ENCODE measurements around the gene ACSF3. TPM values are rescaled to one million over a fixed set of nuclear protein-coding genes. Genes with fewer than 3 reads are reported as not detected.

ACSF3 gene
- total RNA-seq, 1 experiment from 2014 or later = 39.2 TPM

DNA sequence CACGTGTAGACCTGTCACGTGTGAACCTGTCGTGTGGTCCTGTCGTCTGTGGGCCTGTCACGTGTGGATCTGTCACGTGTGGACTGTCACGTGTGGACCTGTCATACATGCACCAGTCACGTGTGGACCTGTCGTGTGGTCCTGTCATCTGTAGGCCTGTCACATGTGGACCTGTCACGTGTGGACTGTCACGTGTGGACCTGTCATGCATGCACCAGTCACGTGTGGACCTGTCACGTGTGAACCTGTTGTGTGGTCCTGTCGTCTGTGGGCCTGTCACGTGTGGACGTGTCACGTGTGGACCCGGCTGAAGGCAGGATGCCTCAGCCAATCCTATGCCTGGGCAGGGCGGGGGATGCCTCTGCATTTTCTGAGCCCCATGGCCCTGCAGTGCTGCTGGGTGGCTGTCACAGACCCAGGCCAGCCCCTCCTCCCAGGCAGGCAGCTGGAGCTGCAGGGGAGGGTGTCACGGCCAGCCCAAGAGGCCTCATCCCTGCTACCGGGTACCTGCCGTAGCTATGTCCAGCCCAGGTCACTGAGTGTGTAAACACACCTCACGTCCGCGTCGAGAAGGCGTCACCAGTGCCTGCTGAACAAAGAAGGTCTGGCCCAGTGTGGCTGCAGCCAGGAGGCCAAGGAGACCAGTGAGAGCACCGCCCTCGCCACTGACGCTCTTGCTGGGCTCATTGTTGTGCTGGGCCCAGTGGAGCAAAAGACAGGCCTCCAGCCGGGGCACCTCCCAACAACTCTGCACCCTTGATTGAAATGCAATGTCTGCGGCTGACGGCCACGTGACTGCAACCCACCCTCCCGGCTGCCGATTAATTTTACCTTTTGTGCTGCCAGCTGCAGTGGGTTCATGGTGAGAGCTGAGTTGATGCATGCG lies 18.6 kb upstream of the ACSF3 start:
- TF ChIP-seq, protein P1, sequence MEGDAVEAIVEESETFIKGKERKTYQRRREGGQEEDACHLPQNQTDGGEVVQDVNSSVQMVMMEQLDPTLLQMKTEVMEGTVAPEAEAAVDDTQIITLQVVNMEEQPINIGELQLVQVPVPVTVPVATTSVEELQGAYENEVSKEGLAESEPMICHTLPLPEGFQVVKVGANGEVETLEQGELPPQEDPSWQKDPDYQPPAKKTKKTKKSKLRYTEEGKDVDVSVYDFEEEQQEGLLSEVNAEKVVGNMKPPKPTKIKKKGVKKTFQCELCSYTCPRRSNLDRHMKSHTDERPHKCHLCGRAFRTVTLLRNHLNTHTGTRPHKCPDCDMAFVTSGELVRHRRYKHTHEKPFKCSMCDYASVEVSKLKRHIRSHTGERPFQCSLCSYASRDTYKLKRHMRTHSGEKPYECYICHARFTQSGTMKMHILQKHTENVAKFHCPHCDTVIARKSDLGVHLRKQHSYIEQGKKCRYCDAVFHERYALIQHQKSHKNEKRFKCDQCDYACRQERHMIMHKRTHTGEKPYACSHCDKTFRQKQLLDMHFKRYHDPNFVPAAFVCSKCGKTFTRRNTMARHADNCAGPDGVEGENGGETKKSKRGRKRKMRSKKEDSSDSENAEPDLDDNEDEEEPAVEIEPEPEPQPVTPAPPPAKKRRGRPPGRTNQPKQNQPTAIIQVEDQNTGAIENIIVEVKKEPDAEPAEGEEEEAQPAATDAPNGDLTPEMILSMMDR (IDR thresholded peaks at IDR 0.05; ENCODE audit: unreplicated experiment) = no peak
- Mint-ChIP-seq H3K9me3 (ENCODE audit: unreplicated experiment) (peaks cover 11% of the 10 kb centered on the region), H3K27ac (ENCODE audit: low read depth, unreplicated experiment) (no peak overlapping the region), H3K4me1 (ENCODE audit: insufficient read depth, unreplicated experiment) (no peaks in the 10 kb centered on the region), H3K36me3 (ENCODE audit: insufficient read depth, unreplicated experiment) (no peaks in the 10 kb centered on the region), H3K4me3 (ENCODE audit: unreplicated experiment) (no peak overlapping the region), H3K27me3 (ENCODE audit: insufficient read depth, unreplicated experiment) (peaks cover 10% of the 10 kb centered on the region)
- ChIA-PET CTCF (no interaction called here), POLR2A (no interaction called here)
- intact Hi-C loops (cut with micrococcal nuclease) = no loop called here
- BruUV-seq (replicated peaks) = no TSS peak
- DNase-seq (ENCODE audit: unreplicated experiment) = no peak

DNA sequence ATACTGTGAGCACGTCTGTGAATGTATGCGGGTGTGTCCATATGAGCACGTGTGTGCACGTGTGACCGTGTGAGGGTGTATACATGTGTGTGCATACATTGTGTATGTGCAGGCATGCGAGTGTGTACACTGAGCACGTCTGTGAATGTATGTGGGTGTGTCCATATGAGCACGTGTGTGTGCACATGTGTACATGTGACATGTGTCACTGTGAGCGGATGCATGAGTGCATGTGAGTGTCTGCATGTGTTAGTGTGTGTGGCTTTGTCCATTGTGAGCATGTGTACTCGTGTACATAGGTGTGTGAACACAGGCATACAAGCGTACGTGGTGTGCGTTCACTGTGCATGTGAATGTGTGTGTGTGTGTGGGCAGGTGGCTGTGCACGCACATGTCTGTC lies 17.5 kb upstream of the ACSF3 start:
- no TSS peak for BruUV-seq (replicated peaks)
- Mint-ChIP-seq H3K36me3 (ENCODE audit: insufficient read depth, unreplicated experiment) (no peaks in the 10 kb centered on the region), H3K4me1 (ENCODE audit: insufficient read depth, unreplicated experiment) (no peaks in the 10 kb centered on the region), H3K27ac (ENCODE audit: low read depth, unreplicated experiment) (no peak overlapping the region), H3K4me3 (ENCODE audit: unreplicated experiment) (no peak overlapping the region), H3K27me3 (ENCODE audit: insufficient read depth, unreplicated experiment) (peaks cover 10% of the 10 kb centered on the region), H3K9me3 (ENCODE audit: unreplicated experiment) (peaks cover 11% of the 10 kb centered on the region)
- intact Hi-C loops (cut with micrococcal nuclease) = no loop called here
- ChIA-PET POLR2A (no interaction called here), CTCF (no interaction called here)
- no peak for DNase-seq (ENCODE audit: unreplicated experiment)
- TF ChIP-seq, protein P1 (IDR thresholded peaks at IDR 0.05; ENCODE audit: unreplicated experiment) = no peak

DNA sequence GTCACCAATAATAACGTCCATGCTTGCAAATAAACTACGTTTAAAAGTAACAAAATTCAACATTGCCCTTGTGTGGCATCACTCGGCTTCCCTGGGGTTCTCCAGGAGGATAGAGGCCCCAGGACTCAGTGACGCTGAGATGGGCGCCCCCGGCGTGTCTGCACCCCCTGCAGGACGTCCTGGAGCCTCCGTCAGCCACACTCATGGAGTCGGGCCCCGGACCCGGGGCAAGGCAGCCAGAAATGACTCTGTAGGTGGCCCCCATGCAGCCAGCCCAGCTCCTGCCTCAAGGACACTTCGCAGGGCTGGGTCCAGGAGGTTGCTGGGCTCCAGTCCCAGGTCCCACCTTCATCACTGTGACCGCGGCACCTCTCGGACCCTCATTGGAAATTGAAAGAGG lies 16.6 kb upstream of the ACSF3 start:
- intact Hi-C loops (cut with micrococcal nuclease) = no loop called here

DNA sequence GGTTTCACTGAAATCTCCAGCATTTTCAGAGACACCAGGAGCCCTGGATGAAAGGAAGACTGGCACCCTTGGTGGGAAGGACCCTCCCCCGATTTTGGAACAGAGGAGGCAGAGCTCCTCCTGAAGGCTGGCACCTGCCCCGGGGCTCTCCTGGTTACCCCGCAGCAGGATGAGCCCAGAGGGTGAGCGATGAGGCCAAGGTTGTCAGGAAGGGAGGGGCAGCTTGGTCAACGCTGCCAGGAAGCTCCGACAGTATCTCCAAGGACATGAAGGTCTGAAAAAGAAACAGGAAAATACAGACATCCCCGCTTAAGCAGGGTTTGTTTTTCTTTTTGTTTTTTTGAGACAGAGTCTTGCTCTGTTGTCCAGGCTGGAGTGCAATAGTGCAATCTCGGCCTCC lies 15.5 kb upstream of the ACSF3 start:
- no peaks in the 10 kb centered on the region for H3K27me3 Mint-ChIP-seq (ENCODE audit: insufficient read depth, unreplicated experiment)
- intact Hi-C loops (cut with micrococcal nuclease) = no loop called here
- H3K27ac Mint-ChIP-seq (ENCODE audit: low read depth, unreplicated experiment) = no peak overlapping the region
- peaks cover 11% of the 10 kb centered on the region for H3K9me3 Mint-ChIP-seq (ENCODE audit: unreplicated experiment)
- no peak overlapping the region for H3K4me3 Mint-ChIP-seq (ENCODE audit: unreplicated experiment)
- H3K36me3 Mint-ChIP-seq (ENCODE audit: insufficient read depth, unreplicated experiment) = no peaks in the 10 kb centered on the region
- DNase-seq (ENCODE audit: unreplicated experiment) = no peak
- no peaks in the 10 kb centered on the region for H3K4me1 Mint-ChIP-seq (ENCODE audit: insufficient read depth, unreplicated experiment)
- TF ChIP-seq, protein P1 (IDR thresholded peaks at IDR 0.05; ENCODE audit: unreplicated experiment) = no peak
- BruUV-seq (replicated peaks) = no TSS peak
- POLR2A ChIA-PET = interaction anchor here (0.6 to 0.7 kb wide), 2 partner anchors 12 to 49 kb away, joined by 3 read pairs; no protein-coding TSS in a partner anchor
- CTCF ChIA-PET = no interaction called here

More for the DNA sequence above, 16.6 kb upstream of the ACSF3 start:
- no peak for DNase-seq (ENCODE audit: unreplicated experiment)
- TF ChIP-seq, protein P1 (IDR thresholded peaks at IDR 0.05; ENCODE audit: unreplicated experiment) = no peak
- no peaks in the 10 kb centered on the region for H3K4me1 Mint-ChIP-seq (ENCODE audit: insufficient read depth, unreplicated experiment)
- no TSS peak for BruUV-seq (replicated peaks)
- H3K4me3 Mint-ChIP-seq (ENCODE audit: unreplicated experiment) = no peak overlapping the region
- ChIA-PET POLR2A (no interaction called here), CTCF (no interaction called here)
- no peak overlapping the region for H3K27ac Mint-ChIP-seq (ENCODE audit: low read depth, unreplicated experiment)
- H3K36me3 Mint-ChIP-seq (ENCODE audit: insufficient read depth, unreplicated experiment) = no peaks in the 10 kb centered on the region
- peaks cover 2% of the 10 kb centered on the region for H3K27me3 Mint-ChIP-seq (ENCODE audit: insufficient read depth, unreplicated experiment)
- peaks cover 11% of the 10 kb centered on the region for H3K9me3 Mint-ChIP-seq (ENCODE audit: unreplicated experiment)

Measured in MCF 10A (cell line).